GM19099 (cell line): Measurements from ENCODE around the gene SUSD5.

Experiments used
- POLR2A ChIP-seq: IDR thresholded peaks from 3 replicates; pipeline ENCODE4 v1.6.1; 2011; ENCODE audit warnings: low read depth; ENCODE audit not compliant: insufficient read length; ENCODE audit errors: extremely low read depth

Gene SUSD5

GRCh38 chr3:33144433-33144832 is 74.2 kb downstream of the SUSD5 start:
- TF ChIP-seq POLR2A, result no peak

DNA sequence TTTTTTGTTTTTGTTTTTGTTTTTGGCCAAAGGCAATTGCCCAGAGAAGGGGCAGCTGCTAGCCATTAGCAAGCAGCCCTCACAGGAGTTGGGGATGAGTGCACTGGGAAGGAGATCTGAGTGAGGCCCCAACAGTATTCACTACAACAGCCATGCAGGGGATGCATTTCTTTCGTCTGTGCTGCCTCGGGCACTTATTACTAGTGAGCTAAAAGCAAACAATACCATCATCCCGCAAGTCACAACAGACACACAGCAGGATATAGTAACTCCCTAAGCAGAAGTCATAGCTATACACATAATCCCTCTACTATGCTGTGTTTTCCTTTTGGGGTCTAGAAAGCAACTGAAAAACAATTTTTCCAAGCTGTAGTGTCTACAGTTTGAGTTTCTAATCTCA is 77.6 kb downstream of the SUSD5 start:
- no peak for TF ChIP-seq POLR2A

GRCh38 chr3:33139996-33140395 is 78.6 kb downstream of the SUSD5 start:
- no peak for TF ChIP-seq POLR2A

- TF ChIP-seq POLR2A, result no peak
These were observed 80.9 kb downstream of the SUSD5 start for GRCh38 chr3:33137691-33138090.

- no peak for TF ChIP-seq POLR2A
These were observed 84.5 kb downstream of the SUSD5 start for GRCh38 chr3:33134026-33134625.

DNA sequence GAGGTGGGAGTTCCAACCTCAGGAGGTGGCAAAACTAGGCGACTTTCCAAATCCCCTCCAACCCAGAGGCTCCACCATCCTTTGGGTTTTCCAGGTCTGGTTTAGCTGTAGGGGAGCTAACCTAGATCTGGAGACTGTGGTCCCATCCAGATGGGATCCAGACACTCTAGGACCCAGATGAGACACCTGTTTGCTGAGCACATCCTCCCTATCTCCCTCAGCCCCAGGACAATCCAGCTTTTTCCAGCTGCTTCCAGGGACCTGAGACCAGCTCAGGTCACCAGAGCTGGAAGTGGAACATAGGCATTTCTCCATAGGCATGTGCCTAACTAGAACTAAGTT is 86.6 kb downstream of the SUSD5 start:
- no peak for TF ChIP-seq POLR2A

DNA sequence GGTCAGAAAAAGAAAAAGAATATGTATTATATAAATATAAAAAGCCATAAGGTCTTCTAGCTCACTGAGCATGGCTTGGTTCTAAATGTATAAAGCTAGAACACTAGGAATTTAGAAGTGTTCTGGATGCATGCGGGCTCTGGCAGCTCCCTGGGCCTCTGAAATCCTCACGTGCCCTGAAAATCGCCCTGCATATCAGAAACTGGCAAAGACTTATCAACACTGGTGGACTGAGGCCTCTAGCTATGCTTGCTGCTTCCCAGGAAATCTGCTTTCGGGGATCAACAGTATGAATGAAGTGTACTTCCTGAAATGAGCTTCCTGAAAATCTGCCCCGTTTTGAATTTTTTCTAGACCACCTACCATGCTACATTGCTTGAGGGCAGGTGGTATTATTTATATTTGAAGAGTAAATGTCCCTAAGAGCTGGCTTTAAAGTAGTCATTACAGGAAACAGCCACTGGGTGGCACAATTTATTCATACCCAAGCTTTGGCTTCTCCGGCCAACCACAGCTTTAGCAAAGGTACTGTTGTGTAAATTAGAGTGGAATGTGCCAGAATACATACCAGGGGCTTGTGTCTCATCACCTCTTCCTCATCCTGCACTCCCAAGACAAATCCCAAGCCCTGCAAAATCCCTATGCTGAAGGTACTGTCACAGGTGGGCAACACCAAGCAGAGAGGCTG is 87.1 kb downstream of the SUSD5 start:
- no peak for TF ChIP-seq POLR2A

DNA sequence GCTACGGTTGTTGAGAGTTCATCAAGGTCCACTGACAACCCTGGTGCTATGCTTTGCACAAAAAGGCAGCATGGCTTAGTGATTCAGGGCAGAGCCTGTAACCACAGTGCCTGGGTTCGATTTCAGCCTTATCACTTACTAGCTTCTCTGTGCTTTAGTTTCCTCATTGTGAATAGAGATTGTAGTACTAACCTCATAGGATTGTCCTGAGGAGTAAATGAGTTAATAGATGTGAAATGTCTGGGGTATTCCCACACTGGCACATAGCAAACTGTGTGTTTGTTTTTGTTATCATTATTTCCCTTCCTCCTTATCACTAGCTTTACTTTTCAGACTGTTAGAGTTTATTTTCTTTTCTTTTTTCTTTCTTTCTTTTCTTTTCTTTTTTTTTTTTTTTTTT is 88.5 kb downstream of the SUSD5 start:
- no peak for TF ChIP-seq POLR2A

DNA sequence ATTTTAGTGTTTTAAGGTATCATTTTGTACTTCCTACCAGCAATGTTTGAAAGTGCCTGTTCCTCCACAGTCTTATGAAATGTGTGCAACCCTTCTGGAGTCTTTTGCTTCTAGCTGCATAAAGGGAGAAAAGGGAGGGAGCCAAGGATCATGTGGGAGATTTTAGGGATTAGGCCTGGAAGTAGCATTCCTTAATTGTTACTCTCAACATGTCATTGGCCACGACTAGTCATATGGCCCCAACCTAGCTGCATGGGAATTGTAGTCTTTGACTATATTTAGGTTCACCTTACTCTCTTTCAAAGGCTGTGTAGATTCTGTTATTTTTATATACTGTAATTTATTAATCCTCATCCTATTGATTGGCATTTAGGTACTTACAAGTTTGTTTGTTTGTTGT is 89.9 kb downstream of the SUSD5 start:
- no peak for TF ChIP-seq POLR2A

DNA sequence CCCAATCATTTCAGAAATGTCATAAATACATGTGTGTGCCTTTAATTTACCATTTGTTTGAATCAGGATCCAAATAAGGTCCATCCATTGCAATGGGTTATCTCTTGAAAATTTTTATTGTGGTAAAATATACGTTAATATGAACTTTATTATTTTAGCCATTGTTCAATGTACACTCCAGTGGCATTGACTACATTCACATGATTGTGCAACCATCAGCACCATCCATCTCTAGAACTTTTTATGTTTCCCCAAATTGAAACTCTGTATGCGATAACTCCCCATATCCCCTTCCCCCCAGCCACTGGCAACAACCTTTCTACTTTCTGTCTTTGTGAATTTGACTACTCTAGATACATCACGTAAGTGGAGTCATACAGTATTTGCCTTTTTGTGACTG is 92.8 kb downstream of the SUSD5 start:
- no peak for TF ChIP-seq POLR2A

DNA sequence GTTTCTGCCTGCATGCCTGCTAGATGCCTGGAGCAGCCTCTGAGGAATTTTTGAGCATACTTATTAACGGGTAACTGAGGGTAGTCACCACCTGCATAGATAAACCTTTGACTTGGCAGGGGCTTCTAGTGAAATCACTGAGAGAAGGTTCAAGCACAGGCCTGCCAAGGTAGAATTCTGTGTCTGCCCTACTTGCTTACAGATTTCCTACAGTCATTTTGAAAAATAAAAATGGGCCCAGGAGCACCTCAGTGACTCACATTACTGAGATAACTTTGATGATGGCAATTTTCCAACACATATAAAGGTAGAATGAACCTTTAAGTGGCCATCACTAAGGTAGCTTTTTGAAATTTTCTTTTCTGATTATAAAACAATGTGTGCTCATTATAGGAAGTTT is 94.0 kb downstream of the SUSD5 start:
- no peak for TF ChIP-seq POLR2A

- no peak for TF ChIP-seq POLR2A
These were observed 95.6 kb downstream of the SUSD5 start for GRCh38 chr3:33122991-33123390.

GRCh38 chr3:33119891-33120290 is 98.7 kb downstream of the SUSD5 start:
- TF ChIP-seq POLR2A, result no peak

- no peak for TF ChIP-seq POLR2A
These were observed 101.1 kb downstream of the SUSD5 start for GRCh38 chr3:33117461-33117860.

GRCh38 chr3:33115024-33115768 is 103.4 kb downstream of the SUSD5 start:
- TF ChIP-seq POLR2A, result no peak

- no peak for TF ChIP-seq POLR2A
These were observed 104.0 kb downstream of the SUSD5 start for GRCh38 chr3:33114622-33115023.
